Hepatocyte (in vitro differentiated cells): ENCODE measurements around the gene SSBP2.

Source experiments
- EZH2phosphoT487 ChIP-seq: fragments of 200-600 bp; sonication (generic); IDR thresholded peaks from one replicate; pipeline ENCODE4 v1.6.1; 2018; ENCODE audit warnings: antibody characterized with exemption, mild to moderate bottlenecking, low read depth, moderate library complexity; ENCODE audit not compliant: unreplicated experiment, severe bottlenecking
- TF ChIP-seq, protein P1 (sequence below): fragments of 200-600 bp; sonication (generic); IDR thresholded peaks from 2 replicates; pipeline ENCODE4 v1.5.1; 2016; ENCODE audit warnings: antibody characterized with exemption, mild to moderate bottlenecking; ENCODE audit not compliant: poor library complexity

DNA sequence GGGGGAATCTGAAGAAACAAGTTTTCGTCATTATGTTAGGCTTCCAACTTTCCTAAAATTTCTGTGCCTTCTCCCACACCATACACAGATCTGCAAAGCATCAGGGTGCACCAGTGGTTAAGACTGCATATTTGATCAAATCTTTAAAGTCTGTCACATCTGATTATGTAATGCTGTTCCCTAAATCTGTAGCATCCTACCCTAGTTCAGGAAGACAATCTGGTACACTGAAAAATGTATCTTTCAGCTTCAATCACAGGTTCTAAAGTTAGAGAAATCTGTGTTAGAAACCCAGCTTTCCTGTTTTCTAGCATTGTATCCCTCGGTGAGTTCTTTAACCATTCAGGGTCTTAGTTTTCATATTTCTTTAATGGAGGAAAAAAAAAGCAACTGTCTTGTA, 3.9 kb downstream of the SSBP2 start:
- TF ChIP-seq, protein P1, sequence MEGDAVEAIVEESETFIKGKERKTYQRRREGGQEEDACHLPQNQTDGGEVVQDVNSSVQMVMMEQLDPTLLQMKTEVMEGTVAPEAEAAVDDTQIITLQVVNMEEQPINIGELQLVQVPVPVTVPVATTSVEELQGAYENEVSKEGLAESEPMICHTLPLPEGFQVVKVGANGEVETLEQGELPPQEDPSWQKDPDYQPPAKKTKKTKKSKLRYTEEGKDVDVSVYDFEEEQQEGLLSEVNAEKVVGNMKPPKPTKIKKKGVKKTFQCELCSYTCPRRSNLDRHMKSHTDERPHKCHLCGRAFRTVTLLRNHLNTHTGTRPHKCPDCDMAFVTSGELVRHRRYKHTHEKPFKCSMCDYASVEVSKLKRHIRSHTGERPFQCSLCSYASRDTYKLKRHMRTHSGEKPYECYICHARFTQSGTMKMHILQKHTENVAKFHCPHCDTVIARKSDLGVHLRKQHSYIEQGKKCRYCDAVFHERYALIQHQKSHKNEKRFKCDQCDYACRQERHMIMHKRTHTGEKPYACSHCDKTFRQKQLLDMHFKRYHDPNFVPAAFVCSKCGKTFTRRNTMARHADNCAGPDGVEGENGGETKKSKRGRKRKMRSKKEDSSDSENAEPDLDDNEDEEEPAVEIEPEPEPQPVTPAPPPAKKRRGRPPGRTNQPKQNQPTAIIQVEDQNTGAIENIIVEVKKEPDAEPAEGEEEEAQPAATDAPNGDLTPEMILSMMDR, result no peak
- no peak for TF ChIP-seq EZH2phosphoT487
